Forelimb muscle (tissue), 1 donor: Measurements from ENCODE around the gene COL23A1. TPM values are rescaled to one million over a fixed set of nuclear protein-coding genes. Genes with fewer than 3 reads are reported as not detected.
A peak's percentile ranks its signal among the peaks of the same experiment; 100 is the strongest.

Source experiments
- DNase-seq: peaks from one replicate; pipeline ENCODE4 v3.0.0-alpha.2; 2013; ENCODE audit warnings: low read depth
- polyA plus RNA-seq: library from polyadenylated mRNA; unstranded; fragments of 120-200 nt; gene quantifications from one replicate; pipeline ENCODE4 v1.2.1, GENCODE V29; 2013; ENCODE audit not compliant: insufficient read length

COL23A1 gene
- polyA plus RNA-seq, 1 donor = 10.1 TPM

DNA sequence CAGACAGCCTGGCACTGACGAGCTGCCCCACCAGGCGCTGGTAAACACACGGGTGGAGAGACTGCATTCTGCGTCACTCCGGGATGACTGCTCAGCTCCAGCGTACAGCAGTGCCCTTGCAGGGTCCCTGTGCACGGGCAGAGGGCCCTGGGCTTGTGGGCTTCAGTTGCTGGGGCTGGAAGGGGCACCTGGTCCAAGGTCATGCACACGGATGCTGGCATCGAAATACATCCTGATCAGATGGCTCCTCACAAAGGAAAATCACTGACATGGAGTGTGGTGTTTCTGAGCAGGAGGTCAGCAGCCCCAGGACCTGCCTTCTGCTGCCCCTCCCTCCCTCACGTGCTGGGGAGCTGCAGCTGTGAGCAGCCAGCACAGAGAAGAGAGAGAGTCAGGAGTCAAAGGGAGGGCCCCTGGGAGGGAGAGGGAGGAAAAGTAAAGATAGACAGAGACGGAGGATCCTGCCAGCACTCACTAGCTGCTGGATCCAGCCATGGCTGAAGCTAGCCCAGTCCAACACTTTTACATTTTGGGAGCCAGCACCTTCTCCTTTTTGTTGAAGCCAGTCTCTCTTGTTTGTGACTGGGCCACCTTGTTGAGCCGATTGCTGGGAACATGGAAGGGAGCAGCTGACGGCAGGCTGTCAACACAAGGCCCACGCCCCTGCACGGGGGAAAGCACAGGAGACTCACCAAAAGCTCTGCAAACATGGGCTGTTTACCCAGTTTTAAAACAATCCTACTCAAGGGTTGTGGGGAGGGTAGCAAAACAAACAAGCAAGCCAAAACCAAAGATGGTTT lies 191.1 kb downstream of the COL23A1 start:
- DNase-seq = no peak

DNA sequence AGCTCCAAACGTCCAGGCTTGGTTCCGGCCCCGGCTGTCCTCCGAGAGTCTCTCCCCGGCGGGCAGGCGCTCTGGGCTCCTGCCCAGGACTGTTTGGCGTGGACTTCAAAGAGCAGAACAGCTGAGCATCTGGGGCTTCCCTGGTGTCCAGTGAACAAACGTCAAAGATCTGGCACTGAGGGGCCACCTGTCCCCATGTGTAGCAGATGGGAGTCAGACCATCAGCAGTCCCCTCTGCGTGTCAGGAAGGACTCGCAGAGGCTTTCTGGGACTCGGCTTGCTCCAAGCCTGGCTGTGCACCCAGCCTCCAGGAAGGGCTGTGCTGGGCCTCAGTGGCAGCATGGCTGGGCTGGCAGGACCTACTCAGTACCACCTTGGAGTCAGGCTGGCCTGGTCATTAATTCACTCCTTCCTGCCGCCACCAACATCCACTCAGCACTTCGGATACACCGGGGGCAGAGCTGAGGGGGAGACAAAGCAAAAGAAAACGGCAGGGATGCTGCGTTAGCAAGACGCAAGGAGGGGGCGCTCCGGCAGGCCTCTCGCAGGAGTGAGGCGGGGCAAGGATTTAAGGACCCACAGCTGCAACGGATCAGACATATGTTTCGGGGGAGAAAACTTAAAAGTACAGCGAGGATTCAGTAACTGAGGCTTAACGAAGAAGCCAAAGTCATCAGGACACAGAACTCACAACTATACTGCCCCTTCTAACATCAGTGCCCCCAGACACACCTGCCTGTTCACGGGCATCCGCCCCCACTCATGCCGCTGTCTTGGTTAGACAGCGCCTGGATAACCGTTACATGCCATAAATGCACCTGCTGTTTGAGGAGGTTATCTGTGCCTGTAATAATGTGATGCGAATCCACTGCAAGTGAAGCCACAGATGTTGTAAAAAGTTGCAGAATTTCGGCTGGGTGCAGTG lies 193.1 kb downstream of the COL23A1 start:
- DNase-seq = no peak

DNA sequence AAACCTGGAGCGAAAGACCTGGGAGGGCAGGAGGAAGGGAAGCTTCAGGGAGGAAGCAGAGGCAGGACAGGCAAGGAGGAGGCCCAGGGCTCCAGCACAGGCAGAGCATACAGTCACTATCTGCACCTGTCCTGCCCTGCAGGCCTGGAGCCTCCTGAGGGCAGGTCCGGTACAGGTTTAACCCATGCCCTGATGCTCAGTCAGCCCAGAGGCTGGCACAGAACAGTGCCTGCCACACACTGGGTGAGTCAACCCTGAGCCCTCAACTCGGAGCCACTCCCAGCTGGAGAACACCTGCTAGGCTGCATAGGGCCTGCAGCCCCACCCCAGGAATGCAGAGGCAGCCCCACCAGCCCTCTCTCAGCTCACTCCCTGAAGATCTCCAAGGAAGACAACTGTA lies 196.1 kb downstream of the COL23A1 start:
- no peak for DNase-seq

DNA sequence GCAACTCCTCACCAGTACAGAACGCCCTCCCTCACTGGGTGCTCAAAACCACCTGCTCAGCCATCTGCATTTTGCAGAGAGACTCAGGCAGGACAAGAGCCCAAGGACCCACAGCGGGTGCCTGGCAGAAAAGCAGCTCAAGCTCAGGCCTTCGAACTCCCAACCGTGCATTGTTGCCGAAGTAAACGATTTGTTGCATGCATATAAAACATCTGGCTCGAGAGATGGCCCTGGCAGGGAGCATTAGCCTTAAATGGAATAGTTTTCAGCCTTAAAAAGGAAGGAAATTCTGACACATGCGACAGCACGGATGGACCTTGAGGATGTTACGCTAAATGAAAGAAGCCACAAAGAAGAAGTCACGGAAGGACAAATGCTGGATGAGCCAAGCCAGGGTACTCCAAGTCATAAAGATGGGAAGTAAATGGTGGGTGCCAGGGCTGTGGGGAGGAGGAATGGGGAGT lies 197.2 kb downstream of the COL23A1 start:
- DNase-seq = no peak

DNA sequence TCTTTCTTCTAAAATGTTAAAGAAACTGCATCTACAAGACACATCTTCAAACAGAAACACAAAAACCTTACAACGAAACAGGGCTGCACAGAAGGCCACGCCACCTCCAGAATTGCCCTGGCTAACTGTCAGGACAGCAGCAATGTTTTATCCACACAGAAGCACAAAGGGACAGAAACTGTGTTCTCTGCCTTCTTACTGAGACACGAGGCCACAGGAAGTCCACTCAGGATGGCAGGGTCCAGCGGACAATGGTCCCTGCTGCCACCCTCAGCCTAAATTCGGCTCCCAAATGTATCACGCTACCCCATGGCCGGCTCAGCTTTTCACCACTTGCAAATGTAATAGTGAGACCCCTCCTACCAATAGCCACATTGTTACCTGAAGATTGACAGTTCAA lies 197.8 kb downstream of the COL23A1 start:
- DNase-seq = no peak

DNA sequence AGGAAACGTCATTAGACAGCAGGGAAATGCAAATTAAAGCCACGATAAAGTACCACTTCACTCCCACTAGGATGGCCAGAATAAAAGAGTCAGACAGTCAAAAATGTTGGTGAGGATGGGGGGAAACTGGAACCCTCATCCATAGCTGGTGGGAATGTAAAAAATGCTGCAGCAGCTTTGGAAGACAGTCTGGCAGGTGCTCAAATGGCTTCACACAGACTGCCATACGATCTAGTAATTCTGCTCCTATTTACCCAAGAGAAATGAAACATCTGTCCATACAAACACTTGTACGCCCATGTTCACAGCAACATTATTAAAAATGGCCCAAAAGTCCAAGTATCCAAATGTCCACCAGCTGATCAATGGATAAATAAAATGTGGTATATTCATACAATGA lies 198.7 kb downstream of the COL23A1 start:
- no peak for DNase-seq

DNA sequence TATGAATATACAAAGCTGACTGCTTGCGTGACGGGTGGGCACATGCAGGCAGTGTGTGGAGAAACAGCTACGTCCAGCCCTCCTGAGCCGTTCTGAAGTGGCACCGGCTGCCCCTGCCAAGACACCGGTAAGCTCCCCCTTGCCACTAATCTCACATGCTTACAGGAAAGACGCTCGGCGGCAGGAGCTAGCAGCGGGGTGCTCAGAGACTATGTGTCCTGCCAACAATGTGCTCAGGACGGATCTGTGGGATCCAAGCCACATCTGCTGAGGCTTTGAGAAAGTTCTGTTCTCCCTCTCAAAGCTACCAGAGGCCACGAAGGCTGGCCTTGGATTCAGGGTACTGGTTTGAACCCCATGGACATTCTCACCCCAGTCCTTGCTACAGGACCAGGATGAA lies 200.4 kb downstream of the COL23A1 start:
- DNase-seq = no peak

DNA sequence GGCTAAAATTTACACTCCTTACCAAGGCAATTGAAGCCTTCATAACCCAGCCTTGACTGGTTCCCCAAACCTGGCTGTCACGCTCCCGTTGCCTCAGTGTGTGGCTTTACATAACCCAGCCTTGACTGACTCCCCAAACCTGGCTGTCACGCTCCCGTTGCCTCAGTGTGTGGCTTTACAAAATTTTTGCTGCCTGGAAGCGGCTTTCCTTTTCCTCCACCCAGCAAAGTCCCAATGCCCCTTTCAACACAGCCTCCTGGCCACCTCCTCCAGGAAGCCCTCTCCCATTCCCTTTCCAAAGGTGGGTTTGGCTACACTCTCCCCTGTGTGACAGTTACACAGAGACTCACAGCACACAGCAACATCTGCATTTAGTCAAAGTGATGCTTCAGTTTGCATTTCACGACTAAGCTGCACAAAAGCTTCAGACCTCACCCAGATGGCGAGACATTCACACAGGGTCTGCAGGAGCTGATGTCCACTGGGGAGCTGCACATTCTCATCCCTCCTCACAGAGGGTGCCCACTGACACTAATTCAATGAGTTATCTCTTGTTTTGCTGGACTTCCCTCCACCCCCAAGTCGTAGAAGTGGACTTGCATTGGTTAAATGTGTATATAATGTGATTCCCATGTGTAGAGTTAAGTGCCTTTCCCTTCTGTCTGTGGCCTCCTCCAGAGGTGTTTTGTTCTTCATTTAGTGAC lies 201.0 kb downstream of the COL23A1 start:
- no peak for DNase-seq

DNA sequence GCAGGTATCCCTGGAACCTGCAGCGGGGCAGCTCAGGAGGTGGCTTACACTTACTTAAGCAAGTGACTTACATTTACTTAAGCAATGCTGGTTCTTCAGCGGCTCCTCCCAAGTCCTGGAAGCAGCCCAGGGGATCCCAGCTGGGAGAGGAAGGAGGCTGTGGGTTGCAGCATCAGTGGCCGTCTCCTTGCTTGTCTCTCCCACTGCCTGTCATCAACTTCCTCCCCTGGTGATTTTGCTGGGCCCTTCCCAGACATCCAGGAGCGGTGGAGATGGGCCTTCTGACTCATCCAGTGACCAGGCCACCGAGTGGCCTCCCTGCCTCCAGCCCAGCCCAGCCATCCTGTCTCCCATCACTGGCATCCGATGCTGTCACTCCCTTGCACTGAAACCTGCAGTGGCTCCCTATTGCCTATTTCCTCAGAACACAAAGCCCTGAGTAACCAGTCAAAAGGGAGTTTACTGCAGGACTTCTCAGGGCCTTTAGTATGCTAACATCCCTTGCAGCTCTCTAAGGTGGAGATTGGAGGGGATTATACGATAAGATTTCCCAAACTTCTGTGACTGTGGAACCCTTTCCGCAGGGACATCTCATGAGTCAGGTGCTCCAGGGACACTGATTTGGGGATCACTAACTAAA lies 201.7 kb downstream of the COL23A1 start:
- DNase-seq = peak; percentile 35

DNA sequence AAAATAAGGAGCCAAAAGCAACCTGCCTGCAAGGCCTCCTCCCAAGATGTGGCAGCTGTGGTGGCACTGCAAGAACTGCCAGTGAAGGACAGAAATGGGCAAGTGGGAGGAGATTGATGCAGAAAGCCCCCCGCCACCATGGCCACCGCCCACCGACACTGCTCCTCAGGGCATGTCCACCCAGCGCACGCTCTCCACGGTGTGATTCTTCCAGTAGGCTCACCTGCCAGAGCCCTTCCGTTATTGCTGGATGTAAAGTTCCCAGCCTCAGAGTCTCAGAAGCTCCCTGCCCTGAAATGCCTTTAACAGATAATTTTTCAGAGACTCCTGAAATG lies 202.4 kb downstream of the COL23A1 start:
- no peak for DNase-seq

DNA sequence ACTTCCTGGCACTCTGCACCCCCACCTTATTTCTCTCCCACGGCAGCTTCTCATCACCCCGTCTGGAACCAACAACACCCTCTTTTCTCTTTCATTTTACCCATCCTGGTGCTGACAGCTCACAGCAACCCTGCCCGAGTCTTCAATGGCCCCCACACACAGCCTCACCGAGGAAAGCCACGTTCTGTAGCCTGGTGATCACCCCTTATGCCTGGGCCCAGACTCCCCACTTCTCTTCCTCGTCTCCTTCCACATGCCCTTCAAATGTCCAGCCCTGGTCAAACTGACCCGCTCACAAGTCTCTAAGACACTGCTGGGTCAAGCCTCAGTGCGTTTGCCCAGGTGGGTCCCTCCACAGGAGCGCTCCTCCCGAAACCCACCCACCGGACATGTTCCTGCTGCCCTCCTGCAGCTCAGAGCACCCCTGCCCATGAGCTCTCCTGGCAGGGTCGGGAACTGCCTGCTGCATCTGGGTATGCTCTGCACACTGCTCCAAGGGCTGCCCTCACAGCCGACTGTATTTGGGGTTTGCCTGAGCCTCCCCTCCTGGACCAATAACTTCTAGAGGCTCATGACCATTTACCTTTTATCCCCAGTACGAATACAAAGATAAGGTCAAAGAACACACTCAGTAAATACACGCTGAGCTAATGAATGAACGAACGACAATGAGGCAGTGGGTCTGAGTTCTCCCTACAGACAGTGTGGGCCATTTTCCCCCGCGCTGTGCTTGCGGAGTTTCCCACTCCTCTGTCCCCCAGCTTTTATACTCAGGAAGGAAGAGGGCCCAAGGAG lies 202.9 kb downstream of the COL23A1 start:
- no peak for DNase-seq

DNA sequence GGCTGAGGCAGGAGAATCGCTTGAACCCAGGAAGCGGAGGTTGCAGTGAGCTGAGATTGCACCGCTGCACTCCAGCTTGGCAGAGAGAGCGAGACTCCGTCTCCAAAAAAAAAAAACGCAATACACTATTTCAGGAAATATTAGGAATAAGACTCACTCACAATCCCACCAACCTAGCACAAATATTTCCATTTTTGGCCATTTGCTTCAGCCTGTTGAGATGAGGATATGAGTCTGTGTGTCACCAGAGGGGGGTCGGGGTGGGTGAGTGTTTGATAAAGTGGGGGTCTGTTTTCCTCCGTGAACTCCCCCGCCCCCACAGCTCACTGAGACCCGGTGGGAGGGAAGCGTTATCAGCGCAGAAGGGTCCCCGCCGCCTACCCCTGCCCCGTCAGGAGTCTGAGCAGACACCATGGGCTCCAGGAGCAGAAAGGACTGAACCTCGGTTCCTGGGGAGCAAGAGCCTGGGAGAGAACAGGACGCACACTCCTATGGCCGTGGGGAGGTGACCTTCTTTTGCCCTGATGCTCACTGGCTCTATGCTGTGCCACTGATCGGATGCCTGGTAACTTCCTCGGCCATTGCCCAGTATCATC lies 203.8 kb downstream of the COL23A1 start:
- DNase-seq = no peak

DNA sequence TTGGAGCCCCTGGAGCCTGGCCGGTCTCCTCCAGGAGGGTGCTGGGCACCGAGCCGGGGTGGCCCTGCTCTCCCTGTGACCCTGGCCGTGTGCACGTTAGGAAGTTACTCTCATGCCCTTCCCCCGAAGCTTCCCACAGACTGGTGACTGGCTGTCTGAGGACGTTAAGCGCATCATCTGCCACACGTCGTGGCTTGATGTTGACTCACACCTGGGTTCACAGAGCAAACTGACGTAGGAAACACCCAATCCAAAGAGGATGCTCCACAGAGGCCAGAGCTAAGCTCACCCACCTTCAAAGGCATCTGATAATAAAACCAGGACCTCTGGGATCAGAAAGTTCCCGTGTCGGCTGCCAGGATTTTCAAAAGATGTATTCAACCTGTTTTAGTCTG lies 204.7 kb downstream of the COL23A1 start:
- DNase-seq = no peak

DNA sequence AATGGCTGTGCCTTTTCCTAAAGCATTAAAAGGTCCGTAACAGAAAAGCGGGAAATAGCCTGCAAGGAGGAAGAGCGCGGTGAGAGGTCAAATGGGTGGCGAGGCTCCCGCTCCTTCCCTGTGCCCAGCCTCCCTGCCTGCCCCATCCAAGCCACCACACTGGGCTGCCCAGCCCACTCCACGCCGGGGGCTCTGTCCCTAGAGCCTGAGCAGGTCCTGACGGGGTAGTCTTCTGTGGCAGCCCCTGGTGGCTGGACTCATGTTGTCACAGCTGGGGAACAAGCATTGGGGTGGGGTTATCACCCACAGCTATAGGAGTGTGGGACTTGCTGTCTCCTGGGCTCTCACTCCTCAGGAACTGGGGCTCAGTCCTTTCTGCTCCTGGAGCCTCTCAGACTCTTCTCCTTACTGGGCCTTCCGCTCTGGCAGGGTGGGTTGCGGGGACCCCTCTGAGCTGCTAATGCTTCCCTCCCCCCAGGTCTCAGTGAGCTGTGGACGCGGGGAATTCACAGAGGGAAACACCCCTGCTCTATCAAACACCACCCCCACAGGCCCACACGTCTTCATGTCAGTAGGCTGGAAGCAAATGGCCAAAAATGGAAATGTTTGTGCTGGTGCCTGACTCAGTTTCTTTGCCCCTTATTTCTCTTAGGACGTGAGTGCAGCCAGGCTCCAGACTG lies 205.2 kb downstream of the COL23A1 start:
- DNase-seq = no peak

DNA sequence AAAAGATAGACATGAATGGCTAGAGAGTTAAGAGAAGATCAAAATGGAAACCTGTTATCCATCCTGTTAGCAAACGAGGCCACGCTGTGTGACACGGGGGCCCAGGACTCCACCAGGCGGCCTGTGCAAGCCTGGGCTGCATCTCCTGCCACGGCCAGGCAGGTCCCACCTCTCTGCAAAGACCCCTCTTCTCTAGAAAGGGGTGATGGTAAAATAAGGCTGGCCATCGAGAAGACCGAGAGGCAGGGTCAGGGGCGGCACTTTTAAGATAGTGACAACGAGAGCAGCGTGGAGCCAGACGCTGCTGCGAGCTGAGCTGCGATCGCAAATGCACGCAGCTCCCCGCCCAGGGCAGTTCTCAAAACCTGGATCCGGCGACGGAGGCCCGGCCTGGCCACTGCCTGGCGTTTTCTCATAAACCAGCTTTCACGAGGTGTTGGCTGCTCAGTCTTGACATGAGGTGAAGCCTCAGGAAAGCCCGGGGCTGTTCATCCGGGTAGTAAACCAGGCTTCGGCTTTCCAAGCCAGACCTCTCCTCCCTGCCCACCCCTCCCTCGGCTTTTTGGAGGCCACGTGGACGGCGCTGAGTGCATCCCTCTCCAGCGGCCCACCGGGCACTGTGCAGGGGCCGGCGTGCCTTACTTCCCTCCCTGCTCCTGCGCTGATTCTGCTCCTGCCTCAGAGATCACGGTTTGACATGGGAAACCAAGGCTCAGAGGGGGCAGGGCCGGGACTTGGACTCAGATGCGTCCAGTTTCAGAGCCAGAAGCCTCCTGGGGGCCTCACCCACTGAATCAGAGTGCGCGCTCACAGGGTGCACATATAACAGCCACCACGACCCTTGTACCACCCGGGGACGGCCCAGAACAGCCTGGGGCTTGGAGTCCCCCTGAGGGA lies 206.0 kb downstream of the COL23A1 start:
- DNase-seq = no peak

DNA sequence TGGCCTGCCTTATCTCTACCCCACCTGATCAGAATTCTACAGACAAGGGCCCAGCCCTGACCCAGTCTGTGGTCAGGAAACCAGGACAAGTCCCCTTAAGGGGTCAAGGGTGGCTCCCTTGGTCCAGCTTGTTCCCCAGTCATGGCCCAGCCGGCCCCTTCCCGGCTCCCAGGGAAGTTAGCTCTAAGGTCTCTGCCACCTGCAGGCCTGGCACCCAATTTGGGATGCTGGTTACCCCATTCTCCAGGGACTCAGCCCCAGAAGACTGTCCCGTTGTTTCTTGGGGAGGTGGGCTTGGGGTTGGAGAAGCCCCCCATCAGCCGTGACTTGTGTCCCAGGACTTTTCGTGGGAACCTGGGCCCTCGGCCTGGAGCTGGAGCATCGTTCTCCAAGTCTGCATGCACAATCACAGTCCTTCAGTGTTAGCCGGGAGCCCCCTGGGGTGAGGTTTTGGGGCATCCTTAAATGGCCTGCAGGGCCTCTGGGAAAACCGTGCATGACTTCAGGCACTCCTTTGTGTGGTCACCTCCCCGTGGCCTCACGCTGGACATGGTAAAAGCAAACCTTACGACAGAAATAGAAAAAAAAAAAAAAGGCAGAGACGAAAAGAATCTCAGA lies 206.8 kb downstream of the COL23A1 start:
- no peak for DNase-seq

DNA sequence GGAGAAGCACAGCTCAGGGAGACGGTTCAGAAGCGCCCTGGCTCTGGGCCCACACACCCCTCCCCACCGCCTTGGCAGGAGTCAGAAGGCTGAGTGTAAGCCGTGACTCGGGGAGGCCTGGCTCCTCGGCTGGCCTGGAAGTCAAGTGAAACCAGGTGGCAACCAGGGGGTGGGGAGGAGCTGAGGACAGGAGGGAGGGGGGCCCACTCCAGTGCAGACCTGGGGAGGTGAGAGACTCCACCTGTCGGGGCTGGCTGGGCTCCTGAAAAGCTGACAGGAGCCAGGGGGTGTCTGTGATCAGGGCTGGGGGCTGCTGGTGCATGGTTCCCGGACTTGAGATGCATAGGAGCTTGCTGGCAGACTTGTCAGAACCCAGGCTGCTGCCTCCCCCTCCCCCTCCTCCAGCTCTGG lies 207.4 kb downstream of the COL23A1 start:
- DNase-seq = no peak

DNA sequence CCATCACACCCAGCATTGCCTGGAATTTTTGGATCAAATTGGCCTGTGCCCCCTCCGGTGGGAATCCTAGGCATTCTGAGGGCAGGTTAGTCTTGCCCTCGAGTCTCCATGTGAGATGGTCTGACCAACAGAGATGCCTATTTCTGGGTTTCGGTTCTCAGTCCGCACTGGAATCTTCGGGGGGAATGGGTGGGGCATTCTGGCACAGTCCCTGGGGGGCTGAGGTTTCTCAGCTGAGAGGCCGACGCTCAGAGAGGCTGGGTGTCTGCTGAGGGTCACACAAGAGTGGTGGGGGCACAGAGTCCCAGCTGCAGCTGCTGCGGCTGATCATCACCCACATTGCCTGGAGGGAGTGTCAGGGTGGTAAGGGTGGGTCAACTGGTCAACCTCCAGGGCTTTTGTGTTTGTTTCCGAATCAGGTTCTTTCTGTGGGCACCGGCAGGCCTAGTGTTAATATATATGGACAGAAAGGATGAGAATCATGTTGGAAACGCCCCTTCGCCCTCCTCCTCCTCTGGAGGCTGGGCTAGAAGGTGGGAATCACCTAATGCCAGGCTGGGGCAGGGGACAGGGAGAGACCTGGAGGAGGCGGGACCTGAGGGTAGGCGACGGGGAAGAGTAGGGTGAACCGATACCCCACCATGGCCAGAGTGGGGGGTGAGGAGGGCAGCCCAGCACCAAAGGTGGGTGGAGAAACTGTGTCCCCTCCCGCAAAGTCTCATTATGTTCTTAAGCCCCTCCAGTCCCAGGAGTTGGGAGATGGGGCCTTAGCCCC lies 208.1 kb downstream of the COL23A1 start:
- DNase-seq = no peak
